Colon (tissue), 2 donors: ENCODE results near the gene HPSE.
A peak's percentile ranks its signal among the peaks of the same experiment; 100 is the strongest.
"Not testable (repeated sequence)": the region's sequence is repeated elsewhere in the genome, so short reads cannot be mapped to it uniquely, and the experiment has no call there.

Experiments
- FAIRE-seq: peaks from 2 replicates; lab custom pipeline; 2012; peaks lifted over from hg19 to GRCh38; lab: Jason Lieb, UNC
- donor health status: control.
- donor health status: control.

Gene HPSE

GRCh38 chr4:83331956-83332355, 2.7 kb downstream of the HPSE start:
- no peak for FAIRE-seq

- FAIRE-seq = no peak
Observed at GRCh38 chr4:83329521-83330110, 5.0 kb downstream of the HPSE start.

GRCh38 chr4:83328521-83329187, 6.0 kb downstream of the HPSE start:
- no peak for FAIRE-seq

GRCh38 chr4:83326546-83326945, 8.1 kb downstream of the HPSE start:
- FAIRE-seq = no peak

- not testable (repeated sequence) for FAIRE-seq
Observed at GRCh38 chr4:83325306-83325705, 9.3 kb downstream of the HPSE start.

GRCh38 chr4:83323136-83323535, 11.5 kb downstream of the HPSE start:
- no peak for FAIRE-seq

GRCh38 chr4:83320548-83320947, 14.1 kb downstream of the HPSE start:
- FAIRE-seq = no peak

- FAIRE-seq = no peak
Observed at GRCh38 chr4:83318666-83319065, 16.0 kb downstream of the HPSE start.

- FAIRE-seq = no peak
Observed at GRCh38 chr4:83317671-83318070, 17.0 kb downstream of the HPSE start.

GRCh38 chr4:83316459-83317165, 18.0 kb downstream of the HPSE start:
- no peak for FAIRE-seq

GRCh38 chr4:83315341-83315870, 19.2 kb downstream of the HPSE start:
- no peak for FAIRE-seq

- FAIRE-seq = no peak
Observed at GRCh38 chr4:83308672-83309071, 26.0 kb downstream of the HPSE start.

- no peak for FAIRE-seq
Observed at GRCh38 chr4:83307920-83308319, 26.7 kb downstream of the HPSE start.

GRCh38 chr4:83305187-83305586, 29.5 kb downstream of the HPSE start:
- FAIRE-seq = no peak

- FAIRE-seq = no peak
Observed at GRCh38 chr4:83297548-83298260, 36.9 kb downstream of the HPSE start.

GRCh38 chr4:83293305-83294046, 41.2 kb downstream of the HPSE start:
- FAIRE-seq = no peak

GRCh38 chr4:83290059-83290774, 44.4 kb downstream of the HPSE start:
- FAIRE-seq = not testable (repeated sequence)

GRCh38 chr4:83288381-83288780, 46.3 kb downstream of the HPSE start:
- FAIRE-seq = not testable (repeated sequence)

- peak; percentile 33 for FAIRE-seq
Observed at GRCh38 chr4:83285055-83285407, 49.6 kb downstream of the HPSE start.

GRCh38 chr4:83284193-83285054, 50.2 kb downstream of the HPSE start, which contains the start of gene COQ2:
TSS of gene COQ2 (minus strand) at chr4:83284798. CDS start at chr4:83284764, 34 bp downstream.
- FAIRE-seq = no peak
